ENCODE measurements around the gene ST3GAL5.
"Not testable (repeated sequence)": the region's sequence is repeated elsewhere in the genome, so short reads cannot be mapped to it uniquely, and the experiment has no call there.

The ST3GAL5 gene

DNA sequence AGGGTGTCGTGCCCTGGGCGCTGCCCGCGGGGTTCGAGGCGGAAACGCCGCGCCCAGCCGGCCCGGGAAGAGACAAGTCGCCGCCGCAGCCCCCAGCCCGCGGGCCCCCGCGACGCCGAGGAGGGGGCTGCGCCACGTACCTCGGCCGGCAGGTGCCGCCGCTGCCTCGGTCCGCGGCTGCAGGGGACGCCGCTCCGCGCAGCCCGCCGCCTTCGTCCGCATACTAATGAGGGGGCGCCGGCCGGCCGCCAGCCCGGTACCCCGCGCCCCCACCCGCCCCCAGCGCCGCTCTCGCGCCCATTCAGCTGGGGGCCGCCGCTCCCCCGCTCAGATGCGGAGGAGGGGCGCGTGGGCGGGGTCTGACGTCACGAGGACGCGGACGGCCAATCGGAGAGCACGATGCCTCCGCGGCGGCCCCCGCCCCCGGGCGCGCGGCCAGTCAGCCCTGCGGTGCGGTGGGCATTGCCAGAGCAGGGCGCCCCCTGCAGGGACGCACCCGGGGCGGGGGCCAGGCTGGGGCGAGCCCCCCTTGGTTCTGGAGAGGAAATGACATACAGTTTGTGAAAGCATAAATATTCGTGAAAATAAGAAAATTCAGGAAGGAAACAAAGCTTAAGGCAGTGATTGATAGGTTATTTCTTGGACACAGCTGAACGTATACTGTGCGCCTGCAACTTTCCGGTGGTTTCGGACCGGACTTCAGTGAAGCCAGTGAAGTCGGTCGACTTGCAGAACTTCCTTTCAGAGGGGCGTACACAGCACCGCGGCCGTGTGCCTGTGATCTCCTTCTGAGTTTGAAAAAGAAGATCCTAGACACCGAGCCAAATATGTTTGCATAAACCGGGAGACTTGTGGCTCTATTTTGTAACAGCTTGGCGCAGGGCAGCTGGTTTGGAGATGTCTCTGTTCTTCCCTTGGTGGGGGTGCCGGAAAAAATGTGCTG is at the start of gene ST3GAL5:
ST3GAL5 (minus strand) TSS at position 307 of the 943 bp plus-strand sequence; CDS start at position 222, 85 bp downstream.
- DNase-seq: peak; percentile 57

DNA sequence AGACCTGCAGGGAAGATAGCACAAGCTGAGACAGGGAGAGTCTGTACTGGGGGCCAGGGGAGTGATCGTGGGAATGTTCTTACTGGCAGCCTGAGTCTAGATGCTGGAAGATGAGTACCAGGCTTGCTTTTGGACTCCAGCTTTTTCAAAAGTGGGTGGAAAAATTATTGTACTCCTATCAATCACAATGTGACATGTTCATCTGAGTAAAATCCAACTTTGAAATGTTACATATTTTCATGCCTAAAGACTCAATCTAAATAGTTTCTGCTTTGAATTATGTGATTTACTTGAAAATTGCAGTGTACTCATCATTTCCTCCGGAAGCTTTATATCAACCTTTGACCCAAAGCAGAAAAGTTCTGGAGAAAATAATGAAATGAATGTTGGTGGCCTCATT is 49.7 kb upstream of the ST3GAL5 start:
- DNase-seq: no peak

GRCh38 chr2:85937069-85937439 is 48.3 kb upstream of the ST3GAL5 start:
- DNase-seq: no peak

- no peak for DNase-seq
These were observed 47.8 kb upstream of the ST3GAL5 start for GRCh38 chr2:85936421-85937068.

- peak; percentile 93 for DNase-seq
These were observed 47.0 kb upstream of the ST3GAL5 start for GRCh38 chr2:85935746-85936208.

DNA sequence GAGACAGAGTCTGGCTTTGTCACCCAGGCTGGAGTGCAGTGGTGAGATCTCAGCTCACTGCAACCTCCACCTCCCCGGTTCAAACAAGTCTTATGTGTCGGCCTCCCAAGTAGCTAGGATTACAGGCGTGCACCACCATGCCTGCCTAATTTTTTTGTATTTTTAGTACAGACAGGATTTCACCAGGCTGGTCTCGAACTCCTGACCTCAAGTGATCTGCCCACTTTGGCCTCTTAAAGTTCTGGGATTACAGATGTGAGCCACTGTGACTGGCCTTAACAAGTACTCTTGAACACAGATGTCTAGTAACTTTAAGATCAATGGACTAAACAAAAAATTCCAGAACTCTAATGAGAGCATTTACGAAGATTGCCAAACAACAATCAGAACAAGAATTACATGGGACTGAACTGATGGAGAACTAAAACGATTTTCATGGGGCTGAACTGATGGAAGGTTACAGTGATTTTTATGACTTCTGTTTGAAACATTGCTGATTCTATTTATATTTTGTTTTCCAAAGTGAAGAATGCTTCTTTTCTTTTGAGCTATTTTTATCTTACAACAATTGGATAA is 46.5 kb upstream of the ST3GAL5 start:
- DNase-seq: no peak

GRCh38 chr2:85933753-85934594 is 45.2 kb upstream of the ST3GAL5 start:
- no peak for DNase-seq

GRCh38 chr2:85931151-85931550 is 42.4 kb upstream of the ST3GAL5 start:
- DNase-seq: not testable (repeated sequence)

DNA sequence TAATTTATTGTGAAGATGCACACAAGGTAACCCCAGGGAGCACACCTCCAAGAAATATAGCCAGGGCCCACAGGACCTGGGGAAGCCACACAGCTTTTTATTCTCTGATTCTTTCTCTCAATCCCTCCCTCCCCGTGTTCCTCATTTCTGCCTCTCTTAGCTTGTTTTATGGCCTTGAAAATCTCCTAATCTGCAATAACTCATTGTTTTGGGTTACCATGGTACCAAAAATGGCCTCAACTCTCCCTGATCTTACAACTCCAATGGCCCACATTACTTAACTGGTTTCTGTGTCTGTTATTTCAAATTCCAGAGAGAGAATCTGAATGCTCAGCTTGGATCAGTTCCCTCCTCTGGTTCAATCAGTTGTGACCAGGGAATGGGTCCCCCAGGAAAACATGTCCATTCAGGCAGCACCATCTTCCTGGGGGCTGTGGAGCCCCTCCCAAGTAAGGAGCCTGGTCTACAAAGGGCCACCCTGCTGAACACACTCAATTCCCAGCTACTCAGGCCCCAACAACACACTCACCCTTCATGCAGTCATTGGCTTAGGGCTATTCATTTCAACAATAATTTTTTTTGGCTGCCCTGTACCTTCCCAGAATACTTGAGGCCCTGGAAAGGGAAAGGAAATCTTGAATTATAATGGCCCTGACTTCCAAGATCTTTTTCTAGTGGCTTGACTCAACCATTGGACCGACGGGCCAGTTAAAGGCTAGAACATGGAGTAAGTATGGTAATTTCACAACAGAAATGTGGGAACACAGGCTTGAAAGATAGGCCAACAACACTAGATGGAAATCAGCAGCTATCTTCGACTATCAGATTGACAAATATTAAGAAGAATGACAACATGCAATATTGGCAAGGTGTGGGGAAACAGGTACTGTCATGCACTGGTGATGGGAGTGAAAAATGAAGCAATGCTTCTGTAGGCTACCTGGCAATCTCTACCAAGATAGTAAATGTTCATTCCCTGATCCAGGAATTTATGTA is 41.6 kb upstream of the ST3GAL5 start:
- no peak for DNase-seq

GRCh38 chr2:85929096-85930050 is 40.6 kb upstream of the ST3GAL5 start:
- DNase-seq: no peak

DNA sequence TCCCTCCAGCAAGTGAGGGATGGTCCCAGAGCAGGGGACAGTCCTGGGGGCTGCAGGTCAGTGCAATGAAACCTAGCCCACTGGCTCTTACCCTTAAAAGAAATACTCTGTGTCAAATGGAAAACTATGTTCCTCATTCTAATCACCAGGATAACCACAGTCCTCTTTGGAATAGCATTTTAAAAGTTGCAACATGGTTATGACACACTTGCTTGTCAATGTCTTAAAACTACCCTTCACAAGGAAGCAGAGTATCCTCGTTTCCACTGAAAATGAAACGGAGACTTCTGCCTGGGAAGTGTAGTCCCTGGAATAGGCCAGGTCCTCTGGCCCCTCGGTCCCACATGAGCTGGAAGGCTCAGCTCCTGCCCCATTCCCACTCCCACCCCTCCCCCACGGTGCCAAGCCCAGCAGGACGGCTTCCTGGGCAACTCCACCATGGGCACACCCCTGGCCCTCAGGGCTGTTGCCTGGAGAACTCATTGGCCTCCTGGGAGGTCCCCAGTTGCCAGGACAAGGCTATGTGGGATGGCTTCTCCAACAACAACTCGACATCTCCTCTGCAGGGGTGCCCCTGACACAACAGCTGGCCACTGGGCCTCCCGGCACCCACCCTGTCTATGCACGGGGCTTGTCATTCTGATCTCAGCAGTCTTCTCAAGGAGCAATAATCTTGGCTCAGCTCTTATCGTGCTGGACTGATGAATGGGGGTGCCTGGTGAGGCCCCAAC is 38.3 kb upstream of the ST3GAL5 start:
- DNase-seq: no peak

- DNase-seq: no peak
These were observed 37.7 kb upstream of the ST3GAL5 start for GRCh38 chr2:85926526-85926925.

DNA sequence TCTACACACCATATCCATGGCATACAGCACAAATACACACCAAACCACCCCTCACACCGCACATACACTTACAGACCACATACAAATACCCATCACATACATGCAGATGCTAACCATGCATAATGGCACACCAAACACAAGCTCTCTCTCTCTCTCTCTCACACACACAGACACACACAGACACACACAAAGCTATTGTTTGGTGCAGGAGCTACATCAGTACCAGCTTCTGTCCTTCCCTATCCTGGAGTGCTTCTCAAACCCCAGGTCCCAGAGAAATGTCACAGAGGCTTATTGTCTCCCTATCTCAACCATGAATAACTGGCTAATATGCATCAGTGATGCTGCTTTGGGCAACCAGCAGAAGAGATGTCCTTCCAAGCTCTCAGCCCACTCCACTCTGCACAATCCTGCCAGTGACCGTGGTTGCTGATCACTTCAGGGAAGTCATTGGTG is 36.5 kb upstream of the ST3GAL5 start:
- DNase-seq: no peak

- no peak for DNase-seq
These were observed 35.7 kb upstream of the ST3GAL5 start for GRCh38 chr2:85924522-85924921.

DNA sequence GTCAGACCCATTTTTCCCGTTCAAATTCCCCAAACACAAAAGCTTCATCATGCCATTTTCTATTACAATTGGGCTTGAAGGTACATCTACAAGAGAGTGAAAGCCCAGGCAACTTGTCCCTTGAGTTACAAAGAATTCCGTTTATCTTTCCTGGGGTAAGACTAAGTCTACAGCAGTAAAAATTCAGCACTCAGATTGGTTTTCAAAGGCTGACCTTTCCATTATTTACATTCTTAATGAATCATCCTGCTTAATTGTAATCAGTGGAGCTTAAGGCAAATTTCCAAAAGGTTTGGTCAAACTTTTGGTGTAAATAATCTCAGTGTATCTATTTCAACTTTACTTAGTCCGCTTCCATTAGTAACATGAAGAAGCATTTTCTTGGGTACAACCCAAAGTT is 33.4 kb upstream of the ST3GAL5 start:
- no peak for DNase-seq

DNA sequence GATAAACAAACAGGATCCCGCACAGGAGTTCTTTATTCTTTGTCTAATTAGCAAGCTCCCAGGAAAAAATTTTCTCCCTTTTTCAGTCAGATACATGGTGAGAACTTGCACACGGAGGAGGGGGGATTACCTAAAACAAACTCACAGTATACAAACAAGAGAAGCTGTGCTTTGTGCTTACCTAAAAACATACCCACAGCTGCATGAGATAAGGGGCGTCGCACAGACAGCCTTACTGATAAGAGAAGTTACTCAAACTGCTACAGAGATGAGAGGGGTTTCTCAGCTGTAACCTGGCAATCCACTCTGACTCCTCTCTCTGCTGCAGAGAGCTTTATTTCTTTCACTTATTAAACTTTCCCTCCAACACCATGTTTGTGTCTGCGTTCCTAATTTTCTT is 32.9 kb upstream of the ST3GAL5 start:
- DNase-seq: no peak

DNA sequence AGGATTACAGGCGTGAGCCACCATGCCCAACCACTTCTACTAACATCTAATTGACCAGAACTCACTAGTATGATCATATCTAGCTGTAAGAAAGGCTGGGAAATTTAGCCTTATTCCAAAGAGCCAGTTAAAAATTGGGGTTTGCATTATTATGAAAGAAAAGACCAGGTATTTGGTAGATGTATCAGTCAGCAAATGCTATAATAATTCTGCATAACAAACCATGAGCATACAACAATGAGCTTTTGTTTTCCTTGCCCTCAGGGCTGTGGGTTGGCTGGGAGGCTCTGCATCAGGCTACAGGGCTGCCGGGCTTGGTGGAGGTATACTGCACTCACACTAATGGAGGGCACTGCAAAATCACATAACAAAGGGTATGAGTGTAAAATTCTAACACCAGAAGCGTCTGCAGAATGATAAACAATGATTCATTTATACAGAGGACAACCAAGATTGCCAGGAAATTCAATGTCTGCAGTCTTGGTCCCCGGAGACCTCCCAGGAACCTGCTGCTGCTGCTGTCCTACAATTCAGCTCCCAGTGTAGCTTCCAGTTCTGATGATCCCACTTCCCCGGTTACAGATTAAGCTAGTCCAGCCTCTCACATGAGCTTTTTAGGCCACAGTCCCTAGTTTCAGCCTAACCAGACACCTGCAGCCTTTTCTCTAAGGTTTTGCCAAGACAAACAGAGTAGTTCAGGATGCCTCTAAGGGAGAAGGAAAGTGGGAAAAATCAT is 32.2 kb upstream of the ST3GAL5 start:
- no peak for DNase-seq

GRCh38 chr2:85917887-85918795 is 29.4 kb upstream of the ST3GAL5 start:
- no peak for DNase-seq
